ENCODE results near the gene RASA3.
"Not testable (repeated sequence)": the region's sequence is repeated elsewhere in the genome, so short reads cannot be mapped to it uniquely, and the experiment has no call there.

Gene RASA3

GRCh38 chr13:114142640-114143490 lies 10.4 kb upstream of the RASA3 start:
- no peak for DNase-seq (ENCODE audit: low spot score)

- DNase-seq (ENCODE audit: low spot score): no peak
Measured at GRCh38 chr13:114142137-114142550, 9.7 kb upstream of the RASA3 start.

GRCh38 chr13:114141261-114141996 lies 9.0 kb upstream of the RASA3 start:
- no peak for DNase-seq (ENCODE audit: low spot score)

- no peak for DNase-seq (ENCODE audit: low spot score)
Measured at GRCh38 chr13:114140906-114141250, 8.5 kb upstream of the RASA3 start.

GRCh38 chr13:114140131-114140905 lies 7.9 kb upstream of the RASA3 start:
- no peak for DNase-seq (ENCODE audit: low spot score)

- DNase-seq (ENCODE audit: low spot score): no peak
Measured at GRCh38 chr13:114136576-114136975, 4.2 kb upstream of the RASA3 start.

- DNase-seq (ENCODE audit: low spot score): no peak
Measured at GRCh38 chr13:114135731-114136171, 3.3 kb upstream of the RASA3 start.

- DNase-seq (ENCODE audit: low spot score): no peak
Measured at GRCh38 chr13:114134944-114135610, 2.7 kb upstream of the RASA3 start.

GRCh38 chr13:114134111-114134943 lies 1.9 kb upstream of the RASA3 start:
- DNase-seq (ENCODE audit: low spot score): no peak

- not testable (repeated sequence) for DNase-seq (ENCODE audit: low spot score)
Measured at GRCh38 chr13:114133552-114133951, 1.1 kb upstream of the RASA3 start.

GRCh38 chr13:114133126-114133525 lies 703 bp upstream of the RASA3 start:
- DNase-seq (ENCODE audit: low spot score): not testable (repeated sequence)

GRCh38 chr13:114131583-114132418 lies 622 bp downstream of the RASA3 start:
- DNase-seq (ENCODE audit: low spot score): no peak

GRCh38 chr13:114130837-114131582 lies 1.4 kb downstream of the RASA3 start:
- DNase-seq (ENCODE audit: low spot score): no peak

- DNase-seq (ENCODE audit: low spot score): no peak
Measured at GRCh38 chr13:114130131-114130836, 2.1 kb downstream of the RASA3 start.

- DNase-seq (ENCODE audit: low spot score): no peak
Measured at GRCh38 chr13:114129649-114130062, 2.8 kb downstream of the RASA3 start.

GRCh38 chr13:114128624-114129522 lies 3.5 kb downstream of the RASA3 start:
- no peak for DNase-seq (ENCODE audit: low spot score)

- DNase-seq (ENCODE audit: low spot score): no peak
Measured at GRCh38 chr13:114128348-114128623, 4.1 kb downstream of the RASA3 start.
